MM.1S (cell line): ENCODE measurements around the gene ARL5C.

Experiments
- DNase-seq: peaks from one replicate; pipeline ENCODE4 v3.0.0-alpha.2; 2015
- H2AFZ ChIP-seq: fragments of 300-600 bp; sonication (generic); 2 replicates; pipeline ENCODE4 v1.6.0; 2016; ENCODE audit warnings: antibody characterized with exemption, low read length
- H3F3A ChIP-seq: fragments of 300-600 bp; sonication (generic); 2 replicates; pipeline ENCODE4 v1.6.1; 2016; ENCODE audit warnings: mild to moderate bottlenecking, antibody characterized with exemption, low read length, moderate library complexity, mixed read lengths; ENCODE audit not compliant: insufficient read depth
- H3K27ac ChIP-seq: fragments of 300-600 bp; sonication (generic); 2 replicates; pipeline ENCODE4 v1.5.1; 2016; ENCODE audit warnings: mild to moderate bottlenecking, low read length
- H3K27me3 ChIP-seq: fragments of 300-600 bp; sonication (generic); replicated peaks from 2 replicates; pipeline ENCODE4 v1.6.0; 2016; ENCODE audit warnings: low read length; ENCODE audit not compliant: insufficient read depth
- H3K36me3 ChIP-seq: fragments of 300-600 bp; sonication (generic); replicated peaks from 2 replicates; pipeline ENCODE4 v1.6.1; 2016; ENCODE audit warnings: mild to moderate bottlenecking, low read length, mixed read lengths; ENCODE audit not compliant: insufficient read depth
- H3K4me1 ChIP-seq: fragments of 300-600 bp; sonication (generic); 2 replicates; pipeline ENCODE4 v1.6.1; 2016; ENCODE audit warnings: low read length, mixed read lengths
- H3K4me2 ChIP-seq: fragments of 300-600 bp; sonication (generic); 2 replicates; pipeline ENCODE4 v1.6.0; 2016; ENCODE audit warnings: low read depth, low read length
- H3K4me3 ChIP-seq: fragments of 300-600 bp; sonication (generic); 2 replicates; pipeline ENCODE4 v1.5.1; 2016; ENCODE audit warnings: low read length, mixed read lengths
- H3K79me2 ChIP-seq: fragments of 300-600 bp; sonication (generic); 2 replicates; pipeline ENCODE4 v1.6.1; 2016; ENCODE audit warnings: mixed run types, low read length, mixed read lengths
- H3K9ac ChIP-seq: fragments of 300-600 bp; sonication (generic); 2 replicates; pipeline ENCODE4 v1.6.1; 2016; ENCODE audit warnings: low read length, mixed read lengths
- H3K9me2 ChIP-seq: fragments of 300-600 bp; sonication (generic); replicated peaks from 2 replicates; pipeline ENCODE4 v1.6.1; 2016; ENCODE audit warnings: mild to moderate bottlenecking, low read length, mixed read lengths; ENCODE audit not compliant: insufficient read depth
- H3K9me3 ChIP-seq: fragments of 300-600 bp; sonication (generic); replicated peaks from 2 replicates; pipeline ENCODE4 v1.6.1; 2016; ENCODE audit warnings: mild to moderate bottlenecking, low read length, mixed read lengths; ENCODE audit not compliant: insufficient read depth
- H4K20me1 ChIP-seq: fragments of 300-600 bp; sonication (generic); 2 replicates; pipeline ENCODE4 v1.6.1; 2016; ENCODE audit warnings: mild to moderate bottlenecking, low read length, moderate library complexity, mixed read lengths; ENCODE audit not compliant: insufficient read depth
- CTCF ChIP-seq: fragments of 300-600 bp; sonication (generic); IDR thresholded peaks from 2 replicates; pipeline ENCODE4 v1.5.1; 2016; ENCODE audit warnings: antibody characterized with exemption, low read length, mixed read lengths
- EZH2 ChIP-seq: fragments of 300-600 bp; sonication (generic); optimal IDR thresholded peaks from 2 replicates; pipeline ENCODE3; 2017; ENCODE audit warnings: low read depth, mild to moderate bottlenecking, antibody characterized with exemption, low read length, mixed read lengths
- EZH2phosphoT487 ChIP-seq: fragments of 300-600 bp; sonication (generic); IDR thresholded peaks from 2 replicates; pipeline ENCODE4 v1.6.1; 2018; ENCODE audit warnings: antibody characterized with exemption, low read length

Gene ARL5C

GRCh38 chr17:39155654-39156053, 10.3 kb downstream of the ARL5C start:
- H3F3A ChIP-seq: peaks cover 15% of the 10 kb centered on the region
- no peaks in the 10 kb centered on the region for H3K36me3 ChIP-seq
- H3K4me1 ChIP-seq: peaks cover 6% of the 10 kb centered on the region
- H3K27me3 ChIP-seq: peaks cover 16% of the 10 kb centered on the region; the same call in 1 of the 2 replicates
- no peak overlapping the region for H2AFZ ChIP-seq
- H3K4me3 ChIP-seq: no peak overlapping the region
- no peaks in the 10 kb centered on the region for H4K20me1 ChIP-seq
- no peak overlapping the region for H3K9ac ChIP-seq
- no peak for TF ChIP-seq EZH2
- H3K9me2 ChIP-seq: no peaks in the 10 kb centered on the region
- H3K27ac ChIP-seq: no peak overlapping the region
- DNase-seq: no peak
- H3K9me3 ChIP-seq: no peaks in the 10 kb centered on the region
- H3K79me2 ChIP-seq: no peaks in the 10 kb centered on the region
- H3K4me2 ChIP-seq: no peak overlapping the region

DNA sequence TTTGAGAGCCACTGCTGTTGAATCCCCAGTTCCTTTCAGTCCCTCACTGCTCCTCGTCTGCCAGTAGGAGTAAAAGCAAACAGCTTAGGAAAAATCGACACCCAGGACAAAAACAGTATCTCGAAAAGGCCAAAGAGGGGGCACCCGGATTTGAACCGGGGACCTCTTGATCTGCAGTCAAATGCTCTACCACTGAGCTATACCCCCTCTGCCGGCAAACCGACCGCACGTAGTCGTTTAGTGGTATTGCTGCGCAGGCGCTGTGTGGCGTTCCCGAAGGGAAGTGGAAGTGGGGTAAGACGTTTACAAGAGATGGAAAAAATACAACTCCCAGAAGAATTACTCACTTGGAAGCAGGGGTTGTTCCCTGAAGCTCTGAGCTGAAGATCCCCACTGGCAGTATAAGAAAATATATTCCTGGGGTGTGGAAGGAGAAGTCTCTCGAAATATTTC, 12.3 kb downstream of the ARL5C start:
- DNase-seq: peak; percentile 85
- Histone ChIP-seq H3K9ac (peak overlapping the region; percentile 83), H3F3A (peaks cover 15% of the 10 kb centered on the region), H3K27me3 (peaks cover 33% of the 10 kb centered on the region), H3K4me1 (peaks cover 6% of the 10 kb centered on the region), H3K9me2 (no peaks in the 10 kb centered on the region), H3K4me3 (peak overlapping the region; percentile 95), H2AFZ (peak overlapping the region; percentile 93), H3K79me2 (no peaks in the 10 kb centered on the region), H3K4me2 (peak overlapping the region; percentile 94), H4K20me1 (no peaks in the 10 kb centered on the region), H3K36me3 (no peaks in the 10 kb centered on the region), H3K9me3 (no peaks in the 10 kb centered on the region), H3K27ac (peak overlapping the region; percentile 73; the same call in 1 of the 2 replicates)
- TF ChIP-seq CTCF: no peak
- TF ChIP-seq EZH2: no peak
- TF ChIP-seq EZH2phosphoT487: no peak

DNA sequence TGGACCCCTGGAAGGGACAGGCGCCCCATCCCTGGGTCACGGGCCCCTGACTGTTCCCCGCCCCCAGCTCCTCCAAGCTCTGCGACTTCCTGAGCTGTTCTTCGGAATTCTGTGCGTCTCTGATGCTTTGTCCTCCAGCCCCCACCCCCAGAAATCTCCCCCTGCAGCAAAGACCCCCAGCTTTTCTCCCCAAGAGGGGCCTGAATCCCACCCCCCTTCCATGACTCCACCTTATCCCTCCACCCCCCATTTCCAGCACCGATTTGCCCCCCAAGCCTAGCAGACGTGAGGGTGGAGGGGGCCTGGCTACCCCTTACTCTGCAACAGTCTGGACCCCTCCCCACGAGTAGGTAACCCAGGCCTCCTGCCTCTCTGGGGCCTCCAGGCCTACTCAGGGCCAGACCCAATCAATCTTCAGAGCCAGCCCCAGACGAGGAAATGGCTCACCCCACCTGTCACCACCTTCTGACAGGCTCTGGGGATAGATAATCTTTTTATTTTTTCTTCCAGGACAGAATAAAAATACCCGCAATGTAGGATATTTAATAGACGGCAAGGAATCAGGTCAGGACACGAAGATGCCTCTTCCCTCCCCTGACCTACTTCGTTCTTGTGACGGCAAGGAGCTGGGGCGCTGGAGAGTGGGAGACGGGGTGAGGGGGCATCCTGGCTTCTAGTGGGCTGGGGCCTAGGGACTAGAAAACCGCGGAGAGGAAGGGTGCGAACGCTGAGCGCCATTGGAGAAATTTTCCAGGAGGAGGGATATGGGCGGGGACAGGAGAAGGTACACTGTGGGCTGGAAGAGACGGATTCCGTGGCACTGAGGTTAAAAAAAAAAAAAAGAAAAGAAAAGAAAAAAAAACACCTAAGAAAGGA, 13.8 kb downstream of the ARL5C start:
- Histone ChIP-seq H3K4me3 (peak overlapping the region; percentile 95), H3K4me2 (peak overlapping the region; percentile 94), H3K36me3 (no peaks in the 10 kb centered on the region), H3K27ac (no peak overlapping the region), H4K20me1 (no peaks in the 10 kb centered on the region), H3K9ac (no peak overlapping the region; the same call in 1 of the 2 replicates), H3K9me2 (no peaks in the 10 kb centered on the region), H3K4me1 (peaks cover 6% of the 10 kb centered on the region), H3F3A (peaks cover 15% of the 10 kb centered on the region), H2AFZ (peak overlapping the region; percentile 89; the same call in 1 of the 2 replicates), H3K27me3 (peaks cover 32% of the 10 kb centered on the region), H3K9me3 (no peaks in the 10 kb centered on the region), H3K79me2 (no peaks in the 10 kb centered on the region)
- TF ChIP-seq EZH2phosphoT487 (no peak), EZH2 (no peak), CTCF (no peak)
- no peak for DNase-seq
